Body of pancreas (tissue), 4 donors: Measurements from ENCODE around the gene NTMT2.

ENCODE experiments used
- CTCF ChIP-seq, 7 experiments: fragments of 450-650 bp in 4 of 7; fragments of 200-600 bp in 3 of 7; sonication (generic) in 3 of 7; IDR thresholded peaks; one replicate each; pipeline ENCODE4 v1.5.1; 2016 to 2019; ENCODE audit warnings: antibody characterized with exemption in 7 of 7
- POLR2A ChIP-seq, 3 donors: fragments of 450-650 bp; IDR thresholded peaks; one replicate each; pipeline ENCODE4 v1.6.1; 2016; ENCODE audit warnings: antibody characterized with exemption in 3 of 3, mild to moderate bottlenecking in 2 of 3

- TF ChIP-seq CTCF (IDR thresholded peaks at IDR 0.05) (no peak), POLR2A (IDR thresholded peaks at IDR 0.05) (no peak)
These were observed 69.5 kb downstream of the NTMT2 start for GRCh38 chr1:170215072-170215885.
